HG02981 (cell line): ENCODE data around the gene C16orf87.
"Not testable (repeated sequence)": the region's sequence is repeated elsewhere in the genome, so short reads cannot be mapped to it uniquely, and the experiment has no call there.

Source experiments
- ATAC-seq: cut with Tn5 transposase; IDR thresholded peaks from one replicate; pipeline ENCODE4 v1.9.1; 2021; ENCODE audit warnings: mild to moderate bottlenecking, moderate library complexity; ENCODE audit not compliant: unreplicated experiment

Gene C16orf87

GRCh38 chr16:46801428-46802049 is 29.4 kb downstream of the C16orf87 start:
- no peak for ATAC-seq

- ATAC-seq, result no peak
Measured at GRCh38 chr16:46800494-46800893, 30.5 kb downstream of the C16orf87 start.

GRCh38 chr16:46797501-46797900 is 33.5 kb downstream of the C16orf87 start:
- ATAC-seq, result no peak

- ATAC-seq, result no peak
Measured at GRCh38 chr16:46796764-46797269, 34.2 kb downstream of the C16orf87 start.

- ATAC-seq, result no peak
Measured at GRCh38 chr16:46793841-46794240, 37.1 kb downstream of the C16orf87 start.

GRCh38 chr16:46790599-46791270 is 40.2 kb downstream of the C16orf87 start:
- ATAC-seq, result no peak

GRCh38 chr16:46789499-46790414 is 41.2 kb downstream of the C16orf87 start:
- peak; percentile 90 for ATAC-seq

GRCh38 chr16:46788891-46789474 is 42.0 kb downstream of the C16orf87 start:
- ATAC-seq, result no peak

- ATAC-seq, result no peak
Measured at GRCh38 chr16:46787909-46788308, 43.1 kb downstream of the C16orf87 start.

- ATAC-seq, result no peak
Measured at GRCh38 chr16:46785076-46785845, 45.7 kb downstream of the C16orf87 start.

GRCh38 chr16:46784569-46784968 is 46.4 kb downstream of the C16orf87 start:
- not testable (repeated sequence) for ATAC-seq

GRCh38 chr16:46783800-46784199 is 47.2 kb downstream of the C16orf87 start:
- no peak for ATAC-seq

- no peak for ATAC-seq
Measured at GRCh38 chr16:46782320-46782719, 48.7 kb downstream of the C16orf87 start.

- ATAC-seq, result no peak
Measured at GRCh38 chr16:46777804-46778203, 53.2 kb downstream of the C16orf87 start.

- ATAC-seq, result no peak
Measured at GRCh38 chr16:46775214-46775613, 55.8 kb downstream of the C16orf87 start.

- ATAC-seq, result peak; percentile 58
Measured at GRCh38 chr16:46774743-46775177, 56.2 kb downstream of the C16orf87 start.

GRCh38 chr16:46772463-46772862 is 58.5 kb downstream of the C16orf87 start:
- no peak for ATAC-seq

GRCh38 chr16:46768809-46769208 is 62.2 kb downstream of the C16orf87 start:
- ATAC-seq, result no peak

GRCh38 chr16:46765050-46765449 is 65.9 kb downstream of the C16orf87 start:
- no peak for ATAC-seq

- ATAC-seq, result no peak
Measured at GRCh38 chr16:46763147-46763546, 67.8 kb downstream of the C16orf87 start.
